ENCODE measurements around the gene CTNND2.

CTNND2 gene

GRCh38 chr5:11153670-11154382 lies 750.4 kb downstream of the CTNND2 start:
- Histone ChIP-seq H2AK5ac (ENCODE audit: low read length, severe bottlenecking) (no peak overlapping the region), H3K4me1 (ENCODE audit: control insufficient read depth, insufficient read depth, low read depth, low read length) (no peaks in the 10 kb centered on the region), H2BK5ac (ENCODE audit: low read depth, low read length, poor library complexity, severe bottlenecking) (no peak overlapping the region), H2BK15ac (ENCODE audit: low read depth, poor library complexity, severe bottlenecking) (no peak overlapping the region), H3K36me3 (ENCODE audit: control insufficient read depth in 1 of 2, insufficient read depth in 2 of 2, low read depth in 1 of 2, low read length in 2 of 2) (no peaks in the 10 kb centered on the region), H3K79me1 (replicated peaks; ENCODE audit: low read length, poor library complexity, severe bottlenecking) (no peaks in the 10 kb centered on the region), H2BK120ac (ENCODE audit: low read depth, low read length) (no peak overlapping the region), H3K9ac (ENCODE audit: low read length) (no peak overlapping the region), H3K27ac (ENCODE audit: low read length, poor library complexity, severe bottlenecking) (no peak overlapping the region), H4K8ac (ENCODE audit: low read length) (no peak overlapping the region), H3K23ac (ENCODE audit: low read length in 2 of 2) (no peak overlapping the region), H3K9me3 (ENCODE audit: control insufficient read depth, low read length) (no peaks in the 10 kb centered on the region), H3K18ac (ENCODE audit: low read depth in 1 of 2, low read length in 2 of 2) (no peak overlapping the region), H4K91ac (ENCODE audit: low read length) (no peak overlapping the region), H3K4ac (ENCODE audit: low read depth in 1 of 2, low read length in 2 of 2) (no peak overlapping the region), H2BK12ac (ENCODE audit: low read length in 2 of 2) (no peak overlapping the region), H3K27me3 (ENCODE audit: control insufficient read depth in 1 of 2, insufficient read depth in 1 of 2, low read length in 2 of 2) (peaks cover 0 to 3% of the 10 kb centered on the region in 2 experiments), H3K4me3 (ENCODE audit: insufficient read depth in 1 of 2, low read depth in 1 of 2, low read length in 2 of 2) (no peak overlapping the region), H3K14ac (ENCODE audit: low read length in 2 of 2) (no peak overlapping the region), H2AFZ (ENCODE audit: low read depth, low read length) (no peak overlapping the region), H3K4me2 (ENCODE audit: low read length, poor library complexity, severe bottlenecking) (no peak overlapping the region)
- DNase-seq = no peak
- WGBS = 80% methylated on average over 11 of the region's 12 CpGs

DNA sequence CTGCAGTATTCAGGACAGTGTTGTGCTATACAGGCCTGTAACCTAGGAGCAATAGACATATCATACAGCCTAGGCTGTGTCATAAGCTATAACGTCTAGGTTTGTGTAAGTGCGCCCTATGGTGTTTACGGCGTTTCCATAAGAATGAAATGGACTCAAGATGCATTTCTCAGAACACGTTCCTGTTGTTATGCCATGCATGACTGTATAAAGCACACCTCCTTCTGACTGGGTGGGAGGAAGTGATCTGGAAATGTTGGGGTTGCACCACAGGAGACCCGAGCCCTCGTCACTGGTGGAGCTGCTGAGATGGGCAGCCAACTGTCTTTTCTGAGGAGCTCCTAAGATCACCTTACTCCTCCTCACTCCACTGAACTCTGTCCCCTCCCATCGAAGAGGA lies 751.9 kb downstream of the CTNND2 start:
- Histone ChIP-seq H3K4ac (ENCODE audit: low read depth in 1 of 2, low read length in 2 of 2) (no peak overlapping the region), H3K36me3 (ENCODE audit: control insufficient read depth in 1 of 2, insufficient read depth in 2 of 2, low read depth in 1 of 2, low read length in 2 of 2) (no peaks in the 10 kb centered on the region), H3K14ac (ENCODE audit: low read length in 2 of 2) (no peak overlapping the region), H2BK120ac (ENCODE audit: low read depth, low read length) (no peak overlapping the region), H3K27ac (ENCODE audit: low read length, poor library complexity, severe bottlenecking) (no peak overlapping the region), H3K18ac (ENCODE audit: low read depth in 1 of 2, low read length in 2 of 2) (no peak overlapping the region), H2BK15ac (ENCODE audit: low read depth, poor library complexity, severe bottlenecking) (no peak overlapping the region), H3K4me3 (ENCODE audit: insufficient read depth in 1 of 2, low read depth in 1 of 2, low read length in 2 of 2) (no peak overlapping the region), H3K23ac (ENCODE audit: low read length in 2 of 2) (no peak overlapping the region), H2BK12ac (ENCODE audit: low read length in 2 of 2) (no peak overlapping the region), H3K4me2 (ENCODE audit: low read length, poor library complexity, severe bottlenecking) (no peak overlapping the region), H2AK5ac (ENCODE audit: low read length, severe bottlenecking) (no peak overlapping the region), H2BK5ac (ENCODE audit: low read depth, low read length, poor library complexity, severe bottlenecking) (no peak overlapping the region), H3K4me1 (ENCODE audit: control insufficient read depth, insufficient read depth, low read depth, low read length) (no peaks in the 10 kb centered on the region), H3K27me3 (ENCODE audit: control insufficient read depth in 1 of 2, insufficient read depth in 1 of 2, low read length in 2 of 2) (peaks cover 0 to 3% of the 10 kb centered on the region in 2 experiments), H4K91ac (ENCODE audit: low read length) (no peak overlapping the region), H4K8ac (ENCODE audit: low read length) (no peak overlapping the region), H3K9ac (ENCODE audit: low read length) (no peak overlapping the region), H3K79me1 (replicated peaks; ENCODE audit: low read length, poor library complexity, severe bottlenecking) (no peaks in the 10 kb centered on the region), H2AFZ (ENCODE audit: low read depth, low read length) (no peak overlapping the region), H3K9me3 (ENCODE audit: control insufficient read depth, low read length) (no peaks in the 10 kb centered on the region)
- DNase-seq = no peak
- 91% methylated on average over 7 of the region's 8 CpGs for WGBS

GRCh38 chr5:11150976-11151375 lies 753.3 kb downstream of the CTNND2 start:
- Histone ChIP-seq H3K23ac (ENCODE audit: low read length in 2 of 2) (no peak overlapping the region), H3K79me1 (replicated peaks; ENCODE audit: low read length, poor library complexity, severe bottlenecking) (no peaks in the 10 kb centered on the region), H3K4me3 (ENCODE audit: insufficient read depth in 1 of 2, low read depth in 1 of 2, low read length in 2 of 2) (no peak overlapping the region), H2AFZ (ENCODE audit: low read depth, low read length) (no peak overlapping the region), H3K18ac (ENCODE audit: low read depth in 1 of 2, low read length in 2 of 2) (no peak overlapping the region), H3K14ac (ENCODE audit: low read length in 2 of 2) (no peak overlapping the region), H3K9me3 (ENCODE audit: control insufficient read depth, low read length) (no peaks in the 10 kb centered on the region), H3K9ac (ENCODE audit: low read length) (no peak overlapping the region), H2AK5ac (ENCODE audit: low read length, severe bottlenecking) (no peak overlapping the region), H3K4me1 (ENCODE audit: control insufficient read depth, insufficient read depth, low read depth, low read length) (no peaks in the 10 kb centered on the region), H4K8ac (ENCODE audit: low read length) (no peak overlapping the region), H2BK5ac (ENCODE audit: low read depth, low read length, poor library complexity, severe bottlenecking) (no peak overlapping the region), H2BK15ac (ENCODE audit: low read depth, poor library complexity, severe bottlenecking) (no peak overlapping the region), H4K91ac (ENCODE audit: low read length) (no peak overlapping the region), H2BK12ac (ENCODE audit: low read length in 2 of 2) (no peak overlapping the region), H3K36me3 (ENCODE audit: control insufficient read depth in 1 of 2, insufficient read depth in 2 of 2, low read depth in 1 of 2, low read length in 2 of 2) (no peaks in the 10 kb centered on the region), H3K27ac (ENCODE audit: low read length, poor library complexity, severe bottlenecking) (no peak overlapping the region), H2BK120ac (ENCODE audit: low read depth, low read length) (no peak overlapping the region), H3K4ac (ENCODE audit: low read depth in 1 of 2, low read length in 2 of 2) (no peak overlapping the region), H3K27me3 (ENCODE audit: control insufficient read depth in 1 of 2, insufficient read depth in 1 of 2, low read length in 2 of 2) (peaks cover 0 to 3% of the 10 kb centered on the region in 2 experiments), H3K4me2 (ENCODE audit: low read length, poor library complexity, severe bottlenecking) (no peak overlapping the region)
- DNase-seq = no peak
- WGBS = 72% methylated on average over 5 of the region's 5 CpGs

DNA sequence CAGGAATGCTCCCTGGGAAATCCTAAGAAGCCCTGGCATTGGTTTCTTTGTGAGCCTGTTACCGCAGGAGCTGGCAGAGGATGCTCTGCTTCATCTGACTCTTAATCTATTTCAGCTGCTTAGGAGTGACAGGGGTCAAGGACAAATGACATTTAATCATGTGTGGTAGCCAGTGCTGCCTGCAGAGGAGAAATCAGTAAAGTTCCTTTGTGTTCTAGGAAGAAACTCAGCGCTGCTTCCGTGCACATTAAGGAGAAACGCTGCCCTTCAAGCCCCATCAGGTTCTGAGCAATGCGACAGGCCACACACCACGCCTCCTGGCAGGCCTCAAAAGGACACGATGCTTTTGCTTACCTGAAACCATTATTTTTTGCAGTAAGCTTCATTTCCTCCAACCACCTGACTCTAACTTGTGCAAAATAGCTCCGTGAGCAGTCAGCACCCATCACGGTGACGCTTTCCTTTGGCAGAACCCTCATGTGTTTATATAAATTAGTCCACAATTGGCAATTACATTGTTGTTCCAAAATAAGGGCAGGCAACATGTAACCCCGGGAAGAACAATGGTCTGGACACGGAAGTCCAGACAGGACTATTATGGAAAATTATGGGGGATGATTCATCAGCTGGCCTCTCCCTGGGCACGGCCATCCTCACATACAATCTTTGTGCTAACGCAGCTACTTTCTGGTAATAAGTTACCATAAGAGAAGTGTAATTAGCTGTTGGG lies 755.3 kb downstream of the CTNND2 start:
- Histone ChIP-seq H3K36me3 (ENCODE audit: control insufficient read depth in 1 of 2, insufficient read depth in 2 of 2, low read depth in 1 of 2, low read length in 2 of 2) (no peaks in the 10 kb centered on the region), H3K4me3 (ENCODE audit: insufficient read depth in 1 of 2, low read depth in 1 of 2, low read length in 2 of 2) (no peak overlapping the region), H3K23ac (ENCODE audit: low read length in 2 of 2) (no peak overlapping the region), H2BK5ac (ENCODE audit: low read depth, low read length, poor library complexity, severe bottlenecking) (no peak overlapping the region), H2AFZ (ENCODE audit: low read depth, low read length) (no peak overlapping the region), H3K27ac (ENCODE audit: low read length, poor library complexity, severe bottlenecking) (no peak overlapping the region), H4K91ac (ENCODE audit: low read length) (no peak overlapping the region), H3K9me3 (ENCODE audit: control insufficient read depth, low read length) (no peaks in the 10 kb centered on the region), H3K79me1 (replicated peaks; ENCODE audit: low read length, poor library complexity, severe bottlenecking) (no peaks in the 10 kb centered on the region), H2BK15ac (ENCODE audit: low read depth, poor library complexity, severe bottlenecking) (no peak overlapping the region), H3K9ac (ENCODE audit: low read length) (no peak overlapping the region), H3K4ac (ENCODE audit: low read depth in 1 of 2, low read length in 2 of 2) (no peak overlapping the region), H3K18ac (ENCODE audit: low read depth in 1 of 2, low read length in 2 of 2) (no peak overlapping the region), H4K8ac (ENCODE audit: low read length) (no peak overlapping the region), H2BK12ac (ENCODE audit: low read length in 2 of 2) (no peak overlapping the region), H3K4me1 (ENCODE audit: control insufficient read depth, insufficient read depth, low read depth, low read length) (no peaks in the 10 kb centered on the region), H3K14ac (ENCODE audit: low read length in 2 of 2) (no peak overlapping the region), H3K4me2 (ENCODE audit: low read length, poor library complexity, severe bottlenecking) (no peak overlapping the region), H3K27me3 (ENCODE audit: control insufficient read depth in 1 of 2, insufficient read depth in 1 of 2, low read length in 2 of 2) (no peaks in the 10 kb centered on the region), H2BK120ac (ENCODE audit: low read depth, low read length) (no peak overlapping the region), H2AK5ac (ENCODE audit: low read length, severe bottlenecking) (no peak overlapping the region)
- DNase-seq = no peak
- WGBS = 88% methylated on average over 13 of the region's 14 CpGs
